DND-41 (cell line): Measurements from ENCODE around the gene DCLK2.

Experiments
- ATAC-seq: fragments of 200-7000 bp; cut with Tn5 transposase; 3 replicates; pipeline ENCODE4 v1.9.1; 2021; ENCODE audit warnings: low read depth; ENCODE audit not compliant: insufficient read depth
- DNase-seq: peaks from one replicate; pipeline ENCODE4 v3.0.0-alpha.2; 2020
- H2AFZ ChIP-seq: 2 replicates; pipeline ENCODE4 v1.6.0; 2012; ENCODE audit warnings: low read depth, low read length
- H3K27ac ChIP-seq: 2 replicates; pipeline ENCODE4 v1.5.1; 2012; ENCODE audit warnings: low read length, inconsistent platforms
- H3K27me3 ChIP-seq: fragments of 200-600 bp; sonication (generic); 2 replicates; pipeline ENCODE4 v1.6.0; 2012; ENCODE audit warnings: low read length, mild to moderate bottlenecking, inconsistent platforms; ENCODE audit not compliant: insufficient read depth, poor library complexity
- H3K36me3 ChIP-seq: 2 replicates; pipeline ENCODE4 v1.5.1; 2012; ENCODE audit warnings: low read length, inconsistent platforms; ENCODE audit not compliant: insufficient read depth
- H3K4me1 ChIP-seq: 2 replicates; pipeline ENCODE4 v1.5.1; 2012; ENCODE audit warnings: mild to moderate bottlenecking, low read length; ENCODE audit not compliant: insufficient read depth
- H3K4me2 ChIP-seq: 2 replicates; pipeline ENCODE4 v1.6.0; 2012; ENCODE audit warnings: mild to moderate bottlenecking, moderate library complexity, low read length, inconsistent platforms; ENCODE audit not compliant: insufficient read depth
- H3K4me3 ChIP-seq, 2 experiments: fragments of 200-600 bp in 1 of 2; shearing (Covaris generic) in 1 of 2; 2 replicates each; pipeline ENCODE4 v1.5.1; 2012 to 2016; ENCODE audit warnings: inconsistent platforms in 2 of 2, low read length in 2 of 2, mild to moderate bottlenecking in 2 of 2, low read depth in 1 of 2, moderate library complexity in 1 of 2
- H3K79me2 ChIP-seq: 2 replicates; pipeline ENCODE4 v1.6.0; 2012; ENCODE audit warnings: low read length, inconsistent platforms; ENCODE audit not compliant: insufficient read depth
- H3K9ac ChIP-seq: 2 replicates; pipeline ENCODE4 v1.6.0; 2012; ENCODE audit warnings: low read depth, mild to moderate bottlenecking, inconsistent platforms, low read length, moderate library complexity
- H3K9me3 ChIP-seq: 2 replicates; pipeline ENCODE4 v1.5.1; 2012; ENCODE audit warnings: low read length, moderate library complexity, mild to moderate bottlenecking, inconsistent platforms; ENCODE audit not compliant: insufficient read depth, severe bottlenecking
- H4K20me1 ChIP-seq: 2 replicates; pipeline ENCODE4 v1.6.0; 2012; ENCODE audit warnings: low read length; ENCODE audit not compliant: insufficient read depth
- CTCF ChIP-seq: IDR thresholded peaks from 2 replicates; pipeline ENCODE4 v1.5.1; 2012; ENCODE audit warnings: borderline replicate concordance, low read length, moderate library complexity, mild to moderate bottlenecking; ENCODE audit not compliant: poor library complexity, severe bottlenecking; ENCODE audit errors: extremely low read depth
- EZH2 ChIP-seq: IDR thresholded peaks from 3 replicates; pipeline ENCODE4 v1.6.1; 2012; ENCODE audit warnings: borderline replicate concordance, low read depth, mild to moderate bottlenecking, moderate library complexity, low read length, inconsistent platforms; ENCODE audit not compliant: severe bottlenecking

DCLK2 gene

GRCh38 chr4:150237110-150237872 lies 159.0 kb downstream of the DCLK2 start:
- ATAC-seq: no peak
- no peak for TF ChIP-seq CTCF
- no peak for TF ChIP-seq EZH2
- no peaks in the 10 kb centered on the region for H3K4me1 ChIP-seq
- H4K20me1 ChIP-seq: no peaks in the 10 kb centered on the region
- no peak for DNase-seq
- no peak overlapping the region for H3K27ac ChIP-seq
- peaks cover 18% of the 10 kb centered on the region for H3K27me3 ChIP-seq
- H3K4me3 ChIP-seq: no peak overlapping the region
- no peaks in the 10 kb centered on the region for H3K79me2 ChIP-seq
- H2AFZ ChIP-seq: no peak overlapping the region
- H3K36me3 ChIP-seq: no peaks in the 10 kb centered on the region
- H3K4me2 ChIP-seq: no peak overlapping the region
- no peaks in the 10 kb centered on the region for H3K9me3 ChIP-seq
- H3K9ac ChIP-seq: no peak overlapping the region

- Histone ChIP-seq H3K27me3 (peaks cover 16% of the 10 kb centered on the region), H2AFZ (no peak overlapping the region), H3K9me3 (no peaks in the 10 kb centered on the region), H3K79me2 (no peaks in the 10 kb centered on the region), H3K4me3 (no peak overlapping the region), H3K36me3 (no peaks in the 10 kb centered on the region), H3K4me2 (no peak overlapping the region), H3K9ac (no peak overlapping the region), H3K27ac (no peak overlapping the region), H4K20me1 (no peaks in the 10 kb centered on the region), H3K4me1 (no peaks in the 10 kb centered on the region)
- TF ChIP-seq EZH2 (no peak), CTCF (no peak)
- no peak for ATAC-seq
- DNase-seq: no peak
These were observed 160.3 kb downstream of the DCLK2 start for GRCh38 chr4:150238591-150238990.

GRCh38 chr4:150240011-150240410 lies 161.8 kb downstream of the DCLK2 start:
- no peaks in the 10 kb centered on the region for H3K4me1 ChIP-seq
- ATAC-seq (no peak), DNase-seq (no peak)
- H4K20me1 ChIP-seq: no peaks in the 10 kb centered on the region
- peaks cover 5% of the 10 kb centered on the region for H3K27me3 ChIP-seq
- no peaks in the 10 kb centered on the region for H3K36me3 ChIP-seq
- H3K9me3 ChIP-seq: no peaks in the 10 kb centered on the region
- no peak for TF ChIP-seq EZH2
- TF ChIP-seq CTCF: no peak
- H3K27ac ChIP-seq: no peak overlapping the region
- no peaks in the 10 kb centered on the region for H3K79me2 ChIP-seq
- H3K4me2 ChIP-seq: no peak overlapping the region
- H3K4me3 ChIP-seq: no peak overlapping the region
- no peak overlapping the region for H2AFZ ChIP-seq
- H3K9ac ChIP-seq: no peak overlapping the region
